Fibroblast of lung (primary cell): ENCODE results near the gene SFI1. TPM values are rescaled to one million over a fixed set of nuclear protein-coding genes. Genes with fewer than 3 reads are reported as not detected.

Experiments
- DNase-seq, 2 donors: peaks; one replicate each; pipeline versions ENCODE4 v3.0.0 to v3.0.0-alpha.2; 2010; ENCODE audit warnings: low read depth in 2 of 2
- H2AFZ ChIP-seq: 2 replicates; pipeline ENCODE4 v1.5.1; 2012; ENCODE audit warnings: low read length, control low read depth, inconsistent platforms
- H3K27ac ChIP-seq: 2 replicates; pipeline ENCODE4 v1.5.1; 2011; ENCODE audit warnings: low read length, control low read depth; ENCODE audit not compliant: insufficient read depth
- H3K27me3 ChIP-seq: 2 replicates; pipeline ENCODE4 v1.5.1; 2011; ENCODE audit warnings: mild to moderate bottlenecking, low read length; ENCODE audit not compliant: control insufficient read depth, insufficient read depth
- H3K36me3 ChIP-seq: 2 replicates; pipeline ENCODE4 v1.5.1; 2011; ENCODE audit warnings: low read length; ENCODE audit not compliant: control insufficient read depth, insufficient read depth
- H3K4me1 ChIP-seq: 2 replicates; pipeline ENCODE4 v1.5.1; 2011; ENCODE audit warnings: low read length; ENCODE audit not compliant: control insufficient read depth, insufficient read depth; ENCODE audit errors: extremely low read depth
- H3K4me2 ChIP-seq: 2 replicates; pipeline ENCODE4 v1.5.1; 2011; ENCODE audit warnings: low read length, control low read depth; ENCODE audit not compliant: insufficient read depth; ENCODE audit errors: extremely low read depth
- H3K4me3 ChIP-seq, 4 experiments: fragments of 200-600 bp in 1 of 4; sonication (generic) in 1 of 4; replicated peaks in 1 of 4; 2 replicates each; pipeline ENCODE4 v1.5.1; 2011 to 2016; ENCODE audit warnings: low read length in 4 of 4, low read depth in 3 of 4, mild to moderate bottlenecking in 3 of 4, control low read depth in 2 of 4, inconsistent platforms in 1 of 4, mixed read lengths in 1 of 4; ENCODE audit not compliant: insufficient read depth in 1 of 4; ENCODE audit errors: control extremely low read depth in 1 of 4
- H3K79me2 ChIP-seq: 2 replicates; pipeline ENCODE4 v1.5.1; 2012; ENCODE audit warnings: mild to moderate bottlenecking, low read length, inconsistent platforms; ENCODE audit not compliant: control insufficient read depth, insufficient read depth
- H3K9ac ChIP-seq: 2 replicates; pipeline ENCODE4 v1.5.1; 2011; ENCODE audit warnings: mild to moderate bottlenecking, low read length, control low read depth; ENCODE audit not compliant: insufficient read depth
- H3K9me3 ChIP-seq: 2 replicates; pipeline ENCODE4 v1.5.1; 2012; ENCODE audit warnings: low read depth, low read length; ENCODE audit not compliant: control insufficient read depth, insufficient read depth
- H4K20me1 ChIP-seq: 2 replicates; pipeline ENCODE4 v1.5.1; 2011; ENCODE audit warnings: low read length; ENCODE audit not compliant: control insufficient read depth, insufficient read depth; ENCODE audit errors: extremely low read depth
- EZH2 ChIP-seq: IDR thresholded peaks from 2 replicates; pipeline ENCODE4 v1.5.1; 2012; ENCODE audit warnings: low read length, control low read depth, mild to moderate bottlenecking; ENCODE audit errors: missing control alignments
- polyA plus RNA-seq, 2 donors: library from polyadenylated mRNA; depleted of rRNA in 1 of 2; stranded (reverse) in 1 of 2; unstranded in 1 of 2; fragments of >200 nt; gene quantifications; 2 replicates each; pipeline ENCODE4 v1.2.1, GENCODE V29; 2011 to 2012; ENCODE audit warnings: missing spikeins in 1 of 2
- total RNA-seq: library from RNA; depleted of rRNA; stranded (reverse); fragments of >200 nt; gene quantifications from 2 replicates; pipeline ENCODE4 v1.2.1, GENCODE V29; 2014
- TF ChIP-seq, protein P1 (sequence below), 2 donors: IDR thresholded peaks in 1 of 2; conservative IDR thresholded peaks in 1 of 2; 1 replicate in 1 of 2; 2 replicates in 1 of 2; pipeline ENCODE4 v1.5.1; 2011 to 2012; ENCODE audit warnings: low read length in 2 of 2, control low read depth in 1 of 2, inconsistent platforms in 1 of 2, low read depth in 1 of 2, mild to moderate bottlenecking in 1 of 2

SFI1 gene
- total and polyA plus RNA-seq, 2 donors (not counting 1 experiment from before 2014, with no cell fraction given): 3.6 to 11.4 TPM

DNA sequence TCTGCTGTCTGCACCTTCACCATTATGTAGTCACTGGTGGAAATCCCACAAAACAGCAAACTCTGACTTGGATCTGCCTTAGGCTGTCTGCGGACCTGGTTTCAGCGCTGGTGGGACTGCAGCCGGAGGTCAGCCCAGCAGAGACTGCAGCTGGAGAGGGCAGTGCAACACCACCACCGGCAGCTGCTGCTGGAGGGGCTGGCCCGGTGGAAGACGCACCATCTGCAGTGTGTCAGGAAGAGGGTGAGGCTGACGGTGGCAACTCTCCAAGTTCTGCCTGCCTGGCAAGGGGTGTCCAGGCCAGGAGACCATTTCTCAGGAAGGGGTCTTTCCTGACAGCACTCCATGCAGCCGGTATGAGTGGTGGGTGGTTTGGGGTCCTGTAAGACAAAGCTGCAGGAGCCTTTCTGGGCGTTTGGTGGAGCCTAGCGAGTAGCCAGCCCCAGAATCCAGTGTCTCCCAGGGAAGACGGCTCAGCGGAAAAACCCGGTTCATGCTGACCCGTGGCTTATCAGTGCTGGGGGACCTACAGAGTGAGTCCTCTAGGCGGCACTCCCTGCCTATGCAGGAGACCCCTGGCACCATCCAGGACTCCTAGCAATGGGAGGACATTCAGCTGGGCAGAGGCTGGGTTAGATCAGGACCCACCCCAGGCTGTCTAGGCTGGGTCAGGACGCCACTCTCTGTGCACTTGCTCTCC, 114.9 kb downstream of the SFI1 start:
- no peak overlapping the region for H3K9ac ChIP-seq
- H3K36me3 ChIP-seq: peaks cover 2% of the 10 kb centered on the region
- no peak overlapping the region for H3K4me3 ChIP-seq
- TF ChIP-seq, protein P1, sequence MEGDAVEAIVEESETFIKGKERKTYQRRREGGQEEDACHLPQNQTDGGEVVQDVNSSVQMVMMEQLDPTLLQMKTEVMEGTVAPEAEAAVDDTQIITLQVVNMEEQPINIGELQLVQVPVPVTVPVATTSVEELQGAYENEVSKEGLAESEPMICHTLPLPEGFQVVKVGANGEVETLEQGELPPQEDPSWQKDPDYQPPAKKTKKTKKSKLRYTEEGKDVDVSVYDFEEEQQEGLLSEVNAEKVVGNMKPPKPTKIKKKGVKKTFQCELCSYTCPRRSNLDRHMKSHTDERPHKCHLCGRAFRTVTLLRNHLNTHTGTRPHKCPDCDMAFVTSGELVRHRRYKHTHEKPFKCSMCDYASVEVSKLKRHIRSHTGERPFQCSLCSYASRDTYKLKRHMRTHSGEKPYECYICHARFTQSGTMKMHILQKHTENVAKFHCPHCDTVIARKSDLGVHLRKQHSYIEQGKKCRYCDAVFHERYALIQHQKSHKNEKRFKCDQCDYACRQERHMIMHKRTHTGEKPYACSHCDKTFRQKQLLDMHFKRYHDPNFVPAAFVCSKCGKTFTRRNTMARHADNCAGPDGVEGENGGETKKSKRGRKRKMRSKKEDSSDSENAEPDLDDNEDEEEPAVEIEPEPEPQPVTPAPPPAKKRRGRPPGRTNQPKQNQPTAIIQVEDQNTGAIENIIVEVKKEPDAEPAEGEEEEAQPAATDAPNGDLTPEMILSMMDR (conservative IDR thresholded peaks at IDR 0.05 in 1 of 2, IDR thresholded peaks at IDR 0.05 in 1 of 2; ENCODE audit: low read depth in 1 of 2, low read length in 2 of 2): no peak
- no peak for TF ChIP-seq EZH2
- H3K4me1 ChIP-seq: peaks cover 2% of the 10 kb centered on the region
- H3K27ac ChIP-seq: no peak overlapping the region
- no peaks in the 10 kb centered on the region for H3K9me3 ChIP-seq
- DNase-seq: peak in 1 of 2 donors; percentile 70
- no peaks in the 10 kb centered on the region for H3K79me2 ChIP-seq
- no peaks in the 10 kb centered on the region for H3K27me3 ChIP-seq
- no peaks in the 10 kb centered on the region for H4K20me1 ChIP-seq
- no peak overlapping the region for H2AFZ ChIP-seq
- no peak overlapping the region for H3K4me2 ChIP-seq

DNA sequence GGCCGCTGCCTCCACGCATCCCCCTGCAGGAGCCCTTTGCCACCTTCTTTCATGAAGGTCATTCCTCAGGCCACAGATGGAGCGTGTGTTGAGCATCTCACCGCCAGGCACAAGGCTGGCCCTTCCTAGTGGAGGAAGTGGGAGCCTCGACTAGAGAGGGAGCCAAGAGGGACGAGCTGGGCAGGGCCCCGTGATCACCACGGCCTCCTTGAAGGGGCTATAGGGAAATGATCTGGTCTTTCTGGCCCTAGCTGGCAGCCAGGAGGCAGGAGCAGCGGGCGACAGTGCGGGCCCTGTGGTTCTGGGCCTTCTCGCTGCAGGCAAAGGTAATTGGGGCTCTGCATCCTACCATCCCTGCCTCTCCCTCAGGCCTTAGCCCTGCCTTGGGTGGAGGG, 116.6 kb downstream of the SFI1 start:
- H3K9me3 ChIP-seq: no peaks in the 10 kb centered on the region
- H3K27me3 ChIP-seq: no peaks in the 10 kb centered on the region
- no peak overlapping the region for H3K4me2 ChIP-seq
- no peak overlapping the region for H3K4me3 ChIP-seq
- TF ChIP-seq, protein P1 (conservative IDR thresholded peaks at IDR 0.05 in 1 of 2, IDR thresholded peaks at IDR 0.05 in 1 of 2; ENCODE audit: low read depth in 1 of 2, low read length in 2 of 2): no peak
- TF ChIP-seq EZH2: no peak
- no peak for DNase-seq
- no peaks in the 10 kb centered on the region for H3K79me2 ChIP-seq
- H3K4me1 ChIP-seq: peaks cover 2% of the 10 kb centered on the region
- H3K9ac ChIP-seq: no peak overlapping the region
- no peak overlapping the region for H3K27ac ChIP-seq
- no peaks in the 10 kb centered on the region for H4K20me1 ChIP-seq
- H2AFZ ChIP-seq: no peak overlapping the region
- peaks cover 5% of the 10 kb centered on the region for H3K36me3 ChIP-seq

GRCh38 chr22:31613286-31613903, 117.1 kb downstream of the SFI1 start:
- DNase-seq: no peak
- Histone ChIP-seq H3K4me2 (no peak overlapping the region), H4K20me1 (no peaks in the 10 kb centered on the region), H2AFZ (no peak overlapping the region), H3K4me3 (no peak overlapping the region), H3K9ac (no peak overlapping the region), H3K36me3 (peaks cover 5% of the 10 kb centered on the region), H3K9me3 (no peaks in the 10 kb centered on the region), H3K27me3 (no peaks in the 10 kb centered on the region), H3K27ac (no peak overlapping the region), H3K4me1 (peaks cover 2% of the 10 kb centered on the region), H3K79me2 (no peaks in the 10 kb centered on the region)
- TF ChIP-seq, protein P1 (conservative IDR thresholded peaks at IDR 0.05 in 1 of 2, IDR thresholded peaks at IDR 0.05 in 1 of 2; ENCODE audit: low read depth in 1 of 2, low read length in 2 of 2): no peak
- no peak for TF ChIP-seq EZH2
